Suppressor macrophage treated with lipopolysaccharide for 1 hour (primary cell): ENCODE data around the gene MGMT.

Experiments
- DNase-seq, 3 donors: peaks; one replicate each; pipeline ENCODE4 v3.0.0-alpha.2; 2020 to 2022

MGMT gene

DNA sequence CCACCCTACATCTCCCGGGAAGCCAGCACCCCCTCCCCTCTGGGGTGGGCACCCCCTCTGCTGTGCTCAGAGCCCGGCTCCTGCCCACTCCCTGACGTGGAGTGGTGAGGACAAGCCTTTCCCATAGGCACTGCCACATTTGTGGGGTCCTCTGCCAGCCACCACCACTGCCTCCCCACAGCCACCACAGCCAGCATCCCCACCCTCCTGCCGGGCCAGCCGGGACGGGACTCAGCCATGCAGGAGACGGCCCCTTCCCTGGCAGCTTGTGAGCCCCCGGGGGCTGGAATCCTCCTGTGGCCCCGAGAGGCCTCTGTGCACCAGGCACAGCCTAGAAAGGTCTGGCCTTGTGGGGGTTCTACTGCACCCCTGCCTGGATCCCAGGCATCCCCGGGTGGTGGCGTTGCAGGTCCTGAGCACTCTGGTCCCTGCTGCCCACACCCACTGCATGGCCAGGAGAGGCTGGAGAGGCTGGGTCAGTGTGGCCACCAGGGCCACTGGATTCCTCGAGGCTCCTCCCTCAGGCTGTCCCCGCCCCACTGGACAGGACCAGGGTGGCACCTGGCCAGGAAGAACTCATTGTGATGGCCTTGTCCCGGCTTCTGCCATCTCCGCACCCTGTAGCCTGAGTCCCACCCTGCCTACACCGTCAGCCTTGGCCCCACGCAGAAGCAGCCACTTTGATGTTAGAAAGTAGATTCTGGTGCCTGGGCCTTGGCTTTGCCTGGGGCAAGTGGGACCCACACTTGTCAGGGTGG, 349.0 kb downstream of the MGMT start:
- DNase-seq: no peak

DNA sequence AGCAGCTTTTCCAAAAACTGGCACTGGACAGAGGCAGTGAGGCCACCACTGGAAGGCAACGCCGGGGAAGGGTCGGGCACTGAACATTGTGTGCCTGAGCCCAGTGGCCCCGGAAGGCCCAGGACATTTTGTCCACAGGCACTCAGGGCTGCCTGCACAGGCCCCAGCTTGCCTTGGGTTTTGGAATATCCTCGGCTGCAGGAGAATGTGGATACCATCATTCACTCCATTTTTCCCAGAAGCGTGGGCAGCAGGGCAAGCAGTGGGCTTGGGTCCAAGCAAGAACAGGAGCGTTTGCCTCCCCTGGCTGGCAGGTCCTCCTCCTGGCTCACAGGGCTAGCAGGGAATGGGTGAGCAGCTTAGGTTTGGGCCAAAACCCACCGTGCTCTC, 349.6 kb downstream of the MGMT start:
- DNase-seq: no peak
